ENCODE data around the gene RABGAP1L.
"Not testable (repeated sequence)": the region's sequence is repeated elsewhere in the genome, so short reads cannot be mapped to it uniquely, and the experiment has no call there.

The RABGAP1L gene

DNA sequence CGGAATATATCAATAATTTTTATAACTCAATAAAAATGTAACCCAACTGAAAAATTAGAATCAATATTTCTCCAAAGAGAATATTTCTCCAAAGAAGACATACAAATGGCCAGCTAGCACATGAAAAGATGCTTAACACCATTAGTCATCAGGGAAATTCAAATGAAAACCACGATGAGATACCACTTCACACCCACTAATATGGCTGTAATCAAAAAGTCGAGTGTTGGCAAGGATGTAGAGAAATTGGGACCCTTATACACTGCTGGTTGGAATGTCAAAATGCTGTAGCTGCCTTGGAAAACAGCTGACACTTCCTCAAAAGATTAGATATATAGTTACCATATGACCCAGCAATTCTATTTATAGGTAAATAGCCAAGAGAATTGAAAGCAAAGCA is 421.5 kb downstream of the RABGAP1L start:
- ChIA-PET CTCF (no interaction called here), POLR2A (no interaction called here)
- no peak for TF ChIP-seq CTCF (IDR thresholded peaks at IDR 0.05; ENCODE audit: insufficient read depth, low read length, missing control alignments)
- H3K4me3 ChIP-seq (ENCODE audit: low read depth, low read length) = no peak overlapping the region
- no peak for DNase-seq (ENCODE audit: low read depth, low spot score)

GRCh38 chr1:174583316-174583715 is 424.0 kb downstream of the RABGAP1L start:
- H3K4me3 ChIP-seq (ENCODE audit: low read depth, low read length) = no peak overlapping the region
- POLR2A ChIA-PET = no interaction called here
- no peak for DNase-seq (ENCODE audit: low read depth, low spot score)
- CTCF ChIA-PET = no interaction called here
- TF ChIP-seq CTCF (IDR thresholded peaks at IDR 0.05; ENCODE audit: insufficient read depth, low read length, missing control alignments) = no peak

DNA sequence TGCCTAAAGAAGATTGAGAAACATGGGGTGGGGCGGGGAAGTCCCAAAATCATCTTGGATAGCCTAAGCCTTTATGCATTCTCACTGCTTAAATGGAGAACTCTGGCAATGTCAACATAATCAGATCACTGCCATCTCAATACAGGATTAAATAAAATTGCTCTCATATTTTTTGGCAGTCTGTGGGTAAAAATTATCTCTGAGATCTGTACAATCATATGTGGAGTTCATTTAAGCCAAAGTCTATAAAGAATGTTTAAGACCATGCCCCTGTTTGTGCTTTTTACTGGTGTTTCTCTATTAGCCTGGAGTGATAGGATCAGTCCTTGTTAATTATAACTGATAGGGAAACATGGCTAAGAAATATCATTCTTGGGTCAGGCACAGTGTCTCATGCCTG is 424.8 kb downstream of the RABGAP1L start:
- POLR2A ChIA-PET = no interaction called here
- CTCF ChIA-PET = no interaction called here
- no peak overlapping the region for H3K4me3 ChIP-seq (ENCODE audit: low read depth, low read length)
- DNase-seq (ENCODE audit: low read depth, low spot score) = no peak
- TF ChIP-seq CTCF (IDR thresholded peaks at IDR 0.05; ENCODE audit: insufficient read depth, low read length, missing control alignments) = no peak

DNA sequence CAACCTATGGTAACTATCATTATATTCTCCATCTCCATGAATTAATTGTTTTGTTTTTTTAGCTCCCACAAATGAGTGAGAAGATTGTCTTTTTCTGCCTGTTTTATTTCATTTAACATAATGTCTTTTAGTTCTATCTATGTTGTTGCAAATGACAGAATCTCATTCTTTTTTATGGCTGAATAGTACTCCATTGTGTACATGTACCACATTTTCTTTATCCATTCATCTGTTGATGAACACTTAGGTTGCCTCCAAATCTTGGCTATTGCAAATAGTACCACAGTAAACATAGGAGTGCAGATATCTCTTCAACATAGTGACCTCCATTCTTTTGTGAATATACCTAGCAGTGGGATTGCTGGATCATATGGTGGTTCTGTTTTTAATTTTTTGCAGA is 429.3 kb downstream of the RABGAP1L start:
- POLR2A ChIA-PET; H3K4me3 ChIP-seq (ENCODE audit: low read depth, low read length); CTCF ChIA-PET; DNase-seq (ENCODE audit: low read depth, low spot score): not testable (repeated sequence)

DNA sequence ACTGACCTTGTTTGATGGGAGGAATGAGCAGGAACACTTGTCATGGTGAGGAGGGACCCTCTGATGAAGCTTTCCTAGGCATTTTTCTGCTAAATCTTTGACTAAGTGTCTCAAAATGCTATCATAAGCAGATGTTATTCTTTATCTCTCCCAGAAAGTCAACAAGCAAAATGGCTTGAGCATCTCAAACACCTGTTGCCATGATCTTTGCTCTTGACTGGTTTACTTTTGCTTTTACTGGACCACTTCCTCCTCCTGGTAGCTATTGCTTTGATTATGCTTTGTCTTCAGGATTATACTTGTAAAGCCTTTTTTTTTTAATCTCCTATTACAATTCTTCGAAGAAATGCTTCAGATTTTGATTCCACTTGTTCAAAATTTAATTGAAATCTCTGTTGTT is 445.9 kb downstream of the RABGAP1L start:
- ChIA-PET CTCF (no interaction called here), POLR2A (interaction anchor here (0.6 kb wide), 1 partner anchor 398 kb away, joined by 3 read pairs; no protein-coding TSS in a partner anchor)
- no peak for TF ChIP-seq CTCF (IDR thresholded peaks at IDR 0.05; ENCODE audit: insufficient read depth, low read length, missing control alignments)
- no peak overlapping the region for H3K4me3 ChIP-seq (ENCODE audit: low read depth, low read length)
- DNase-seq (ENCODE audit: low read depth, low spot score) = no peak

DNA sequence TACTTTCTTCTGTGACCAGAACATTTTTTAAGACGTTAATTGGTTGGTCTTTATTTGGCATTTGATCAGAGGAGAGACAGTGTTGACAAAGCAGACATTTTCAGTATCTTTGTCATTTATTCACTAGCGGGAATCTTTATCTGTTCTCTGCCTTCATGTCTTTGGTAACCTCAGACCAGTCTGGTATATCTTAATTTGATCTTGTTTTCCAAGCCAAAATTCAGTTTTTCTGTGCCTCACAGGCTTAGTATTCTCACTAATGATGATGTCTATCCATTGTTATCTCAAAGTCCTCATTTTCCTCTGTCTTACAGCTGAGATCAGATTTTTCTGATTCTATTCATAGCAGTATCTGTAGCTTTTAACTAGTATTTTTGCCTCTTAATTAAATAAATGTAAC is 447.2 kb downstream of the RABGAP1L start:
- H3K4me3 ChIP-seq (ENCODE audit: low read depth, low read length) = no peak overlapping the region
- ChIA-PET POLR2A (no interaction called here), CTCF (interaction anchor here (1.2 kb wide), 1 partner anchor 344 kb away, joined by 4 read pairs; no protein-coding TSS in a partner anchor)
- no peak for DNase-seq (ENCODE audit: low read depth, low spot score)
- TF ChIP-seq CTCF (IDR thresholded peaks at IDR 0.05; ENCODE audit: insufficient read depth, low read length, missing control alignments) = no peak

DNA sequence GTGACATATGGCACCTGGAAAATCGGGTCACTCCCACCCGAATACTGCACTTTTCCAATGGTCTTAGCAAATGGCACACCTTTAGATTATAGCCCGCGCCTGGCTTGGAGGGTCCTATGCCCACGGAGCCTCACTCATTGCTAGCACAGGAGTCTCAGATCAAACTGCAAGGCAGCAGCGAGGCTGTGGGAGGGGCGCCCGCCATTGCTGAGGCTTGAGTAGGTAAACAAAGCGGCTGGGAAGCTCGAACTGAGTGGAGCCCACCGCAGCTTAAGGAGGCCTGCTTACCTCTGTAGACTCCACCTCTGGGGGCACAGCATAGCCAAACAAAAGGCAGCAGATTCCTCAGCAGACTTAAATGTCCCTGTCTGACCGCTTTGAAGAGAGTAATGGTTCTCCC is 458.6 kb downstream of the RABGAP1L start:
- H3K4me3 ChIP-seq (ENCODE audit: low read depth, low read length); POLR2A ChIA-PET; DNase-seq (ENCODE audit: low read depth, low spot score); CTCF ChIA-PET: not testable (repeated sequence)
